Measurements from ENCODE around the gene BCR.

BCR gene

DNA sequence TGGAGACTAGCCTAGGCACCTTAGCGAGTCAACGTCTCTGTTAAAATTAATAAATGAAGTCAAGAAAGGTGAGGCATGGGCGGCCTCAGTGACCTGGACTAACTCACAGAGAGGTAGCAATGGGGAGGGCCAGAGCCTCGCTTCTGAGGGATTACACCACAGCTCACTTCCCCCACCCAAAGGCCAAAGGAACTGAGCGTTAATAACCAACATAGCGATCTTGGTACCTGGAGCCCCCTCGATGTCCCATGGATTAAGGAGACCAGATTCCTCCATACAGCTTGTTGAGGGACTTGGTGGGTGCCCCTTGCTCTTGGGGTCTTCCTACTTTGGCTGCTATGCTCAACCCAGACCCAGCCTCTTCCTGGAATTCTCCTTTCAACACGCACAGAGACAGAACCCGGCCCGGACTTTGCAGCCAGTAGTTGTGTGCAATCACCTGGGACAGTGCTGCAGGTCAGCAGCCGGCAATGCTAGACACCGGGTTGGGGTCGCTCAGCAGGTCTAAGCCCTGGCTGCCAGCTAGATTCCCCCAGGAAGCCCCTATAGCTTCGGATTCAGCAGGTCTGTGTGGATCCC is 70.6 kb downstream of the BCR start:
- Histone ChIP-seq H3K36me3 (ENCODE audit: insufficient read depth) (no peaks in the 10 kb centered on the region; the same call in 1 of the 2 replicates), H2AFZ (ENCODE audit: low read depth) (no peak overlapping the region), H3K4me2 (no peak overlapping the region), H3K4me3 (IDR thresholded peaks at IDR 0.05; ENCODE audit: insufficient read depth, low read depth, low read length) (no peak overlapping the region), H4K20me1 (ENCODE audit: insufficient read depth) (peaks cover 31% of the 10 kb centered on the region), H3K27ac (no peak overlapping the region), H3K9ac (no peak overlapping the region), H3K27me3 (ENCODE audit: insufficient read depth, low read depth) (no peaks in the 10 kb centered on the region), H3K4me1 (ENCODE audit: low read depth, poor library complexity, severe bottlenecking) (peaks cover 37% of the 10 kb centered on the region), H3K79me2 (ENCODE audit: insufficient read depth, low read depth) (peaks cover 62% of the 10 kb centered on the region)
- no peak for TF ChIP-seq CTCF (conservative IDR thresholded peaks at IDR 0.05; ENCODE audit: low read depth, low read length)

DNA sequence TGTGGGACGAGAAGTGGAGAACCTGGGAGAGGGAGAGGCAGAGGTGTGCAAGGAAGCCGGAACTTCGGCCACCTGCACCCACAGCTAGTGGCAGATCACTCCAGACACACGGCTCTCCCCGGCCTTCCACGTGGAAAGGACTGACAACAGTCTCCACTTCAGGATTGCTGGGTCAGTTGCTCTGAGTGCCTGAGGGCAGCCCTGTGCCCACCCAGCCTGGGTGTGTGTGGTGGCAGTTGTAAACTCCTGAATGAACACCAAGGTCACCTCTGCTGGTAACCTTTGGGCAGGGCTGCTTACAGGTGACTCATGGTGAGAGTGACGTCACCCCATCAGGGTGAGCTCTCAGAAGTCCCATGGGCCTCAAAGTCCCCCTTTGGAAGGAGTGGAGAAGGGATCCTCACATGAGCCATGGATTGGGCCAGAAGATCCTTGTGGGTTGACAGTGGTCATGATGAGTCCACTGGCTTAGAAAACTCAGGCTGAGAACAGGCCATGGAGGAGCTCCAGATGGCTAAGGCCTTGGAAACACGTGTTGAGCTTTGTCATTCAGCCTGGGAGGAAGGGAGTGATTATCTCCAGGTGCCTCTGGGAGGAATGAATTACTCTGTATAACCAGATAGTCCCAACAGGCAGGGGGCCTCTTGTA is 71.3 kb downstream of the BCR start:
- H3K27me3 ChIP-seq (ENCODE audit: insufficient read depth, low read depth) = no peaks in the 10 kb centered on the region
- H2AFZ ChIP-seq (ENCODE audit: low read depth) = no peak overlapping the region
- peaks cover 31% of the 10 kb centered on the region for H4K20me1 ChIP-seq (ENCODE audit: insufficient read depth)
- H3K4me3 ChIP-seq (IDR thresholded peaks at IDR 0.05; ENCODE audit: insufficient read depth, low read depth, low read length) = no peak overlapping the region
- peaks cover 30% of the 10 kb centered on the region for H3K4me1 ChIP-seq (ENCODE audit: low read depth, poor library complexity, severe bottlenecking)
- H3K27ac ChIP-seq = no peak overlapping the region
- no peaks in the 10 kb centered on the region; the same call in 1 of the 2 replicates for H3K36me3 ChIP-seq (ENCODE audit: insufficient read depth)
- H3K4me2 ChIP-seq = no peak overlapping the region
- no peak for TF ChIP-seq CTCF (conservative IDR thresholded peaks at IDR 0.05; ENCODE audit: low read depth, low read length)
- H3K9ac ChIP-seq = no peak overlapping the region
- peaks cover 56% of the 10 kb centered on the region for H3K79me2 ChIP-seq (ENCODE audit: insufficient read depth, low read depth)

DNA sequence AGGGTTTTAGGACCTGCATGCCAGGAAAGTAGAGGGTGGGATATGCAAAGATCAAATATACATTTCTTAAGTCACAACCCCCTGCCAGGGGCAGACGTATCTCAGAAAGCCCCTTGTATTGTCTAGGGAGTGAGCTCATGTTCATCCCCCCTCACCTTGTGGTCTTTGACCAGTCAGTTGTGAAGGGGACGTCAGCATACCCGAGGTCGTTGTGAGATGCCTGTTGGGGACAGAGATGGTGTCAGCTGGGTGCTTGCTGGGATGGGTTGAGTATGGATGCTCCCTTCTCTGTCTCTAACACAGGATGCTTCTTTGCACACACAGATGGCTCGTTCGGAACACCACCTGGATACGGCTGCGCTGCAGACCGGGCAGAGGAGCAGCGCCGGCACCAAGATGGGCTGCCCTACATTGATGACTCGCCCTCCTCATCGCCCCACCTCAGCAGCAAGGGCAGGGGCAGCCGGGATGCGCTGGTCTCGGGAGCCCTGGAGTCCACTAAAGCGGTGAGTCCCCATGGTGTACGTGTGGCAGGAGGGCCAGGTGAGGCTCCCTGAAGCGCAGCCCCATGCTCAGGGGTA is 73.3 kb downstream of the BCR start:
- Histone ChIP-seq H3K4me2 (no peak overlapping the region), H3K79me2 (ENCODE audit: insufficient read depth, low read depth) (peaks cover 38% of the 10 kb centered on the region), H3K27me3 (ENCODE audit: insufficient read depth, low read depth) (no peaks in the 10 kb centered on the region), H3K9ac (no peak overlapping the region), H3K4me1 (ENCODE audit: low read depth, poor library complexity, severe bottlenecking) (peaks cover 11% of the 10 kb centered on the region), H3K27ac (no peak overlapping the region), H3K4me3 (IDR thresholded peaks at IDR 0.05; ENCODE audit: insufficient read depth, low read depth, low read length) (no peak overlapping the region), H3K36me3 (ENCODE audit: insufficient read depth) (no peaks in the 10 kb centered on the region; the same call in 1 of the 2 replicates), H2AFZ (ENCODE audit: low read depth) (no peak overlapping the region), H4K20me1 (ENCODE audit: insufficient read depth) (peaks cover 17% of the 10 kb centered on the region; the same call in 1 of the 2 replicates)
- TF ChIP-seq CTCF (conservative IDR thresholded peaks at IDR 0.05; ENCODE audit: low read depth, low read length) = no peak

- no peak for TF ChIP-seq CTCF (conservative IDR thresholded peaks at IDR 0.05; ENCODE audit: low read depth, low read length)
- Histone ChIP-seq H3K4me3 (IDR thresholded peaks at IDR 0.05; ENCODE audit: insufficient read depth, low read depth, low read length) (no peak overlapping the region), H4K20me1 (ENCODE audit: insufficient read depth) (0 out of 2 replicates have a peak, but pooled peaks cover 9% of the 10 kb centered on the region)
These were observed 75.3 kb downstream of the BCR start for GRCh38 chr22:23255506-23256170.

More at GRCh38 chr22:23255506-23256170, 75.3 kb downstream of the BCR start:
- Histone ChIP-seq H2AFZ (ENCODE audit: low read depth) (no peak overlapping the region), H3K27me3 (ENCODE audit: insufficient read depth, low read depth) (no peaks in the 10 kb centered on the region), H3K36me3 (ENCODE audit: insufficient read depth) (no peaks in the 10 kb centered on the region; the same call in 1 of the 2 replicates), H3K27ac (no peak overlapping the region), H3K79me2 (ENCODE audit: insufficient read depth, low read depth) (peaks cover 23% of the 10 kb centered on the region; the same call in 1 of the 2 replicates), H3K4me1 (ENCODE audit: low read depth, poor library complexity, severe bottlenecking) (peaks cover 6% of the 10 kb centered on the region), H3K4me2 (no peak overlapping the region), H3K9ac (no peak overlapping the region)
